CD14-positive monocyte (primary cell): ENCODE measurements around the gene TBX10. TPM values are rescaled to one million over a fixed set of nuclear protein-coding genes. Genes with fewer than 3 reads are reported as not detected.

Experiments used
- DNase-seq, 3 donors: peaks; one replicate each; pipeline ENCODE4 v3.0.0-alpha.2; 2011 to 2022
- H2AFZ ChIP-seq: 2 replicates; pipeline ENCODE4 v1.6.0; 2012; ENCODE audit warnings: mild to moderate bottlenecking, low read depth, low read length, inconsistent platforms; ENCODE audit not compliant: insufficient read depth, poor library complexity, severe bottlenecking
- H3K27ac ChIP-seq, 2 donors: 1 replicate in 1 of 2; 2 replicates in 1 of 2; pipeline ENCODE4 v1.5.1; 2012 to 2013; ENCODE audit warnings: low read length in 2 of 2, control low read depth in 1 of 2, inconsistent platforms in 1 of 2, low read depth in 1 of 2, mild to moderate bottlenecking in 1 of 2
- H3K27me3 ChIP-seq, 2 donors: one replicate each; pipeline versions ENCODE4 v1.6.0 to v1.6.1; 2011 to 2013; ENCODE audit warnings: low read length in 2 of 2; ENCODE audit not compliant: control insufficient read depth in 2 of 2, insufficient read depth in 2 of 2
- H3K36me3 ChIP-seq, 2 donors: replicated peaks in 1 of 2; 1 replicate in 1 of 2; 2 replicates in 1 of 2; pipeline versions ENCODE4 v1.5.1 to v1.6.1; 2012 to 2013; ENCODE audit warnings: low read length in 2 of 2, control low read depth in 1 of 2, inconsistent platforms in 1 of 2, mild to moderate bottlenecking in 1 of 2; ENCODE audit not compliant: insufficient read depth in 2 of 2, control insufficient read depth in 1 of 2
- H3K4me1 ChIP-seq, 2 donors: 1 replicate in 1 of 2; 2 replicates in 1 of 2; pipeline versions ENCODE4 v1.5.1 to v1.6.1; 2012 to 2013; ENCODE audit warnings: low read length in 2 of 2, control low read depth in 1 of 2, inconsistent platforms in 1 of 2, mild to moderate bottlenecking in 1 of 2, moderate library complexity in 1 of 2; ENCODE audit not compliant: insufficient read depth in 2 of 2, control insufficient read depth in 1 of 2
- H3K4me2 ChIP-seq: replicated peaks from 2 replicates; pipeline ENCODE3; 2012; ENCODE audit warnings: low read length, moderate library complexity, mild to moderate bottlenecking; ENCODE audit not compliant: poor library complexity, severe bottlenecking; ENCODE audit errors: extremely low read depth
- H3K4me3 ChIP-seq, 3 experiments: fragments of 200-600 bp in 1 of 3; sonication (generic) in 1 of 3; replicated peaks in 1 of 3; 1 replicate in 2 of 3; 2 replicates in 1 of 3; pipeline ENCODE4 v1.5.1; 2011 to 2013; ENCODE audit warnings: low read length in 3 of 3, mild to moderate bottlenecking in 3 of 3, control low read depth in 2 of 3, low read depth in 2 of 3, inconsistent platforms in 1 of 3, moderate library complexity in 1 of 3
- H3K79me2 ChIP-seq: 2 replicates; pipeline ENCODE4 v1.6.0; 2012; ENCODE audit warnings: mild to moderate bottlenecking, control low read depth, inconsistent platforms, low read length, moderate library complexity; ENCODE audit not compliant: insufficient read depth
- H3K9ac ChIP-seq: 2 replicates; pipeline ENCODE4 v1.6.0; 2017; ENCODE audit warnings: low read length, mild to moderate bottlenecking; ENCODE audit not compliant: insufficient read depth, poor library complexity, severe bottlenecking
- H3K9me3 ChIP-seq, 2 donors: replicated peaks in 1 of 2; 1 replicate in 1 of 2; 2 replicates in 1 of 2; pipeline versions ENCODE4 v1.5.1 to v1.6.1; 2012 to 2013; ENCODE audit warnings: low read length in 2 of 2, control low read depth in 1 of 2; ENCODE audit not compliant: control insufficient read depth in 1 of 2, insufficient read depth in 1 of 2
- H4K20me1 ChIP-seq: 2 replicates; pipeline ENCODE4 v1.6.0; 2012; ENCODE audit warnings: mild to moderate bottlenecking, low read length, control low read depth, moderate library complexity; ENCODE audit not compliant: insufficient read depth
- H3K27ac Mint-ChIP-seq, 7 donors: one replicate each; pipeline ENCODE4 v1.8.0; 2020; ENCODE audit warnings: mild to moderate bottlenecking in 7 of 7, mixed read lengths in 7 of 7, moderate library complexity in 6 of 7, inconsistent platforms in 2 of 7
- H3K27me3 Mint-ChIP-seq, 3 donors: one replicate each; pipeline ENCODE4 v1.8.0; 2021 to 2022; ENCODE audit warnings: low read depth in 3 of 3, mild to moderate bottlenecking in 3 of 3, mixed read lengths in 3 of 3, moderate library complexity in 3 of 3, inconsistent platforms in 1 of 3
- H3K36me3 Mint-ChIP-seq, 2 donors: one replicate each; pipeline ENCODE4 v1.8.0; 2020; ENCODE audit warnings: mixed read lengths in 2 of 2, inconsistent platforms in 1 of 2, mild to moderate bottlenecking in 1 of 2
- H3K4me1 Mint-ChIP-seq: one replicate; pipeline ENCODE4 v1.8.0; 2020; ENCODE audit warnings: mild to moderate bottlenecking, mixed read lengths
- H3K4me3 Mint-ChIP-seq, 2 donors: one replicate each; pipeline ENCODE4 v1.8.0; 2020; ENCODE audit warnings: mild to moderate bottlenecking in 2 of 2, mixed read lengths in 2 of 2, moderate library complexity in 1 of 2
- H3K9me3 Mint-ChIP-seq, 7 donors: one replicate each; pipeline ENCODE4 v1.8.0; 2020 to 2022; ENCODE audit warnings: mixed read lengths in 7 of 7, mild to moderate bottlenecking in 6 of 7, moderate library complexity in 6 of 7, inconsistent platforms in 2 of 7
- WGBS: methylation state at CpG from one replicate; pipeline ENCODE4 v1.1.5; 2013; ENCODE audit warnings: missing lambda C conversion rate; ENCODE audit not compliant: insufficient coverage; 5-methylcytosine and 5-hydroxymethylcytosine counted together
- intact Hi-C, 2 donors: fragments of 100-400 bp; cut with micrococcal nuclease; formaldehyde crosslinking; loops; one replicate each; pipeline versions ENCODE4 v1.15.0 to v1.15.1; 2023
- polyA plus RNA-seq, 3 donors: library from polyadenylated mRNA; depleted of rRNA in 1 of 3; unstranded in 2 of 3; stranded (reverse) in 1 of 3; fragments of 300-500 nt in 2 of 3; fragments of >200 nt in 1 of 3; fragmentation: Illumina TruSeq in 2 of 3; gene quantifications; 1 replicate in 2 of 3; 2 replicates in 1 of 3; pipeline ENCODE4 v1.2.3, GENCODE V29; 2012 to 2021
- TF ChIP-seq, protein P1 (sequence below): fragments of 200-600 bp; IDR thresholded peaks from one replicate; pipeline ENCODE4 v1.8.0; 2022; ENCODE audit warnings: antibody characterized with exemption, mild to moderate bottlenecking

TBX10 gene
- polyA plus RNA-seq, 3 donors = not detected

DNA sequence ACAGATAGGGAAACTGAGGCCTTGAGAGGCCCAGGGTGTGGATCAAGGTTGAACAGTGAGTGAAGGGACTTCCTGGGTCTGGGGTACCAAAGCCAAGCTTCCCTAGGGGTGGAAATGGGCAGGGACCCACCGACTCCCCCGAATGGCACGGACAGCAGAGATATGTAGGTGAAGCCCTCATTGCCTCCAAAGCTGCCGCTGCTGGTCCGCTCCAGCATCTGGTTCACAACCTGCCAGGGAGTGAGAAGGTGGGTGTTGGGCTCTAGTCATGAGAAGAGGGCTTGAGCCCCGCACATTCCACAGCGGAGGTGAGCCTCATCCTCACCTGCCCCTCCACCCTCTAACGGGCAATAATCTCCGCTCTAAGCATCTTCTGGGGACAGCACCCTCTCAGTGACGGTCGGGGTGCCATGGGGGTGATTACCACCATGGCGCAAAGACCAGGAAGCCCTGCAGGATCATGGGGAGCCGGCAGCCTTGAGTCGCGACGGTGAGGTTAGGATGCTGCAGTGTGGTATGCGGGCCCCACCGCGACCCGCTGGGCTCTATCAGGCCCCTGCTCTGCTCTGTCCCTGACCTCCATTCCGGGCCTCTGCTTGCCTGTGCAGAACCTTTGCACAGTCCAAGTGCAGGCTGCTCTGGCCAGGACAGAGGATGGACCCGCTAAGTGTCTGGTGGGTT, 24.1 kb upstream of the TBX10 start:
- Histone ChIP-seq H3K4me2 (no peak overlapping the region), H3K27ac (no peak overlapping the region), H4K20me1 (no peaks in the 10 kb centered on the region), H3K79me2 (no peaks in the 10 kb centered on the region), H2AFZ (no peak overlapping the region), H3K4me3 (no peak overlapping the region), H3K9me3 (no peaks in the 10 kb centered on the region), H3K36me3 (no peaks in the 10 kb centered on the region), H3K4me1 (no peaks in the 10 kb centered on the region), H3K9ac (no peak overlapping the region), H3K27me3 (no peaks in the 10 kb centered on the region)
- no peak overlapping the region for H3K27ac Mint-ChIP-seq
- no peak for DNase-seq
- TF ChIP-seq, protein P1, sequence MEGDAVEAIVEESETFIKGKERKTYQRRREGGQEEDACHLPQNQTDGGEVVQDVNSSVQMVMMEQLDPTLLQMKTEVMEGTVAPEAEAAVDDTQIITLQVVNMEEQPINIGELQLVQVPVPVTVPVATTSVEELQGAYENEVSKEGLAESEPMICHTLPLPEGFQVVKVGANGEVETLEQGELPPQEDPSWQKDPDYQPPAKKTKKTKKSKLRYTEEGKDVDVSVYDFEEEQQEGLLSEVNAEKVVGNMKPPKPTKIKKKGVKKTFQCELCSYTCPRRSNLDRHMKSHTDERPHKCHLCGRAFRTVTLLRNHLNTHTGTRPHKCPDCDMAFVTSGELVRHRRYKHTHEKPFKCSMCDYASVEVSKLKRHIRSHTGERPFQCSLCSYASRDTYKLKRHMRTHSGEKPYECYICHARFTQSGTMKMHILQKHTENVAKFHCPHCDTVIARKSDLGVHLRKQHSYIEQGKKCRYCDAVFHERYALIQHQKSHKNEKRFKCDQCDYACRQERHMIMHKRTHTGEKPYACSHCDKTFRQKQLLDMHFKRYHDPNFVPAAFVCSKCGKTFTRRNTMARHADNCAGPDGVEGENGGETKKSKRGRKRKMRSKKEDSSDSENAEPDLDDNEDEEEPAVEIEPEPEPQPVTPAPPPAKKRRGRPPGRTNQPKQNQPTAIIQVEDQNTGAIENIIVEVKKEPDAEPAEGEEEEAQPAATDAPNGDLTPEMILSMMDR = no peak
- peaks cover 0 to 2% (median 1%) of the 10 kb centered on the region in 3 donors for H3K27me3 Mint-ChIP-seq
- no peaks in the 10 kb centered on the region for H3K4me1 Mint-ChIP-seq
- intact Hi-C loops = no loop called here
- no peak overlapping the region for H3K4me3 Mint-ChIP-seq
- H3K9me3 Mint-ChIP-seq = no peaks in the 10 kb centered on the region
- no peaks in the 10 kb centered on the region for H3K36me3 Mint-ChIP-seq
- 94% methylated on average over 9 of the region's 22 CpGs for WGBS

DNA sequence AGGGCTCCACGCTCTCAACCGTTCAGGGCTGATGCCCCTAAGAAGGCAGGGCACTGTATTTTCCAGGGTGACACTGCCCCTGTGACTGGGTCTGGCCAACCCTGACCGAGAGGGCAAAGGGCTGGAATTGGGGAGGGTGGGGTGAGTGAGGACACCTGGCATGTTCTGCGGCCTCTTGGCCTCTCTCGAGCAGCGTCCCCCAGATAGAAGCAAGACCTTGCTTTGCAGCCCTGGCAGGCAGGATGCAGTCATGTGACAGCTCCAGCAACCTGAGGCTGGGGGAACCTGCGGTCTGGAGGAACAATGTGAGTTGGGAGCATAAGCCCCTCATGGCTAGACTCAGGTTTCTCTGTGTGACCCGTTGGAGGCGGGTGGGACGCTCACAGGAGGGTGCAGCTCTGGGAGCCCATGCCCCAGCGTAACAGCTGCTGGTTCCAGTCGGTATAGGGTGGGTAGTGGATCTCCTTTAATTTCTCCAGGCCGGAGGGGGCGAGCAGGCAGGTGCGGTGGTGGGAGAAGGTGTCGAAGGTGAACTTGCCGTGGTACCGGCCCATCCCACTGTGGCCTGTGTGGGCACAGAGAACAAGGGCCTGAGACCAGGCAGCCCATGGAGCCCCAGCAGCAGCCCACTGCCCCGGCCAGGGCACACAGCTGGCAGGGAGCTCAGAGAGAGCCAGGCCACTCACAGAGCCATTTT, 23.4 kb upstream of the TBX10 start:
- no peaks in the 10 kb centered on the region for H3K9me3 ChIP-seq
- no peak overlapping the region for H3K27ac Mint-ChIP-seq
- 89% methylated on average over 18 of the region's 19 CpGs for WGBS
- TF ChIP-seq, protein P1 = no peak
- no peaks in the 10 kb centered on the region for H4K20me1 ChIP-seq
- H3K4me1 Mint-ChIP-seq = no peaks in the 10 kb centered on the region
- H2AFZ ChIP-seq = no peak overlapping the region
- H3K9ac ChIP-seq = no peak overlapping the region
- no peak overlapping the region for H3K4me3 ChIP-seq
- H3K36me3 ChIP-seq = no peaks in the 10 kb centered on the region
- no peaks in the 10 kb centered on the region for H3K79me2 ChIP-seq
- no peaks in the 10 kb centered on the region for H3K27me3 ChIP-seq
- no peak overlapping the region for H3K4me3 Mint-ChIP-seq
- peaks cover 0 to 2% (median 1%) of the 10 kb centered on the region in 3 donors for H3K27me3 Mint-ChIP-seq
- H3K4me2 ChIP-seq = no peak overlapping the region
- no peak overlapping the region for H3K27ac ChIP-seq
- intact Hi-C loops = no loop called here
- H3K36me3 Mint-ChIP-seq = no peaks in the 10 kb centered on the region
- H3K9me3 Mint-ChIP-seq = peaks cover 0 to 3% (median 0%) of the 10 kb centered on the region in 7 donors
- no peak for DNase-seq
- H3K4me1 ChIP-seq = no peaks in the 10 kb centered on the region
